Right cardiac atrium (tissue), 5 donors: Measurements from ENCODE around the gene PDK4. TPM values are rescaled to one million over a fixed set of nuclear protein-coding genes. Genes with fewer than 3 reads are reported as not detected.

Source experiments
- ATAC-seq, 2 donors: fragments of 200-7000 bp; cut with Tn5 transposase; one replicate each; pipeline versions ENCODE4 v1.8.0 to v1.9.1; 2020; ENCODE audit warnings: moderate library complexity in 2 of 2, mild to moderate bottlenecking in 1 of 2
- DNase-seq, 3 donors: peaks; one replicate each; pipeline ENCODE4 v3.0.0-alpha.2; 2020
- H3K27ac ChIP-seq: one replicate; pipeline ENCODE4 v1.5.1; 2013; ENCODE audit warnings: mild to moderate bottlenecking, low read length, control low read depth, moderate library complexity
- H3K27me3 ChIP-seq: one replicate; pipeline ENCODE4 v1.6.1; 2013; ENCODE audit not compliant: control insufficient read depth, insufficient read depth
- H3K4me1 ChIP-seq: one replicate; pipeline ENCODE4 v1.6.1; 2013; ENCODE audit warnings: low read length; ENCODE audit not compliant: control insufficient read depth, insufficient read depth
- H3K4me3 ChIP-seq: one replicate; pipeline ENCODE4 v1.5.1; 2013; ENCODE audit warnings: low read length, control low read depth
- H3K9me3 ChIP-seq: one replicate; pipeline ENCODE4 v1.6.1; 2013; ENCODE audit warnings: low read length; ENCODE audit not compliant: control insufficient read depth
- WGBS: extraction: QIAGEN DNeasy Blood & Tissue Kit; methylation state at CpG from one replicate; pipeline ENCODE4 v1.1.7; 2013; 5-methylcytosine and 5-hydroxymethylcytosine counted together
- intact Hi-C, 4 donors: fragments of 100-400 bp; cut with DNase I; formaldehyde crosslinking; loops; one replicate each; pipeline versions ENCODE4 v1.11.0 to v1.14.0; 2022 to 2023
- polyA plus RNA-seq: library from polyadenylated mRNA; stranded (reverse); fragments of 200-250 nt; gene quantifications from one replicate; pipeline ENCODE4 v1.2.3, GENCODE V29; 2013
- total RNA-seq, 4 donors: library from RNA; stranded (reverse); fragmentation: NEBNext Ultra II Directional; extraction: Animal tissue kit (Norgen Biotek cat#: 25700); gene quantifications; one replicate each; pipeline ENCODE4 v1.2.1, GENCODE V29; 2021
- donor health status: healthy with polysubstance abuse.
- donor health status: DM: no; HTN: yes; CAD: no.
- donor health status: DM: no; HTN: no; CAD: no.
- donor health status: DM: no; HTN: yes; CAD: no; lungs with severe emphysema.
- donor health status: DM: yes; HTN: yes; CAD: no.

Gene PDK4
- total and polyA plus RNA-seq, 5 donors = 53.0 to 842 (median 121) TPM

DNA sequence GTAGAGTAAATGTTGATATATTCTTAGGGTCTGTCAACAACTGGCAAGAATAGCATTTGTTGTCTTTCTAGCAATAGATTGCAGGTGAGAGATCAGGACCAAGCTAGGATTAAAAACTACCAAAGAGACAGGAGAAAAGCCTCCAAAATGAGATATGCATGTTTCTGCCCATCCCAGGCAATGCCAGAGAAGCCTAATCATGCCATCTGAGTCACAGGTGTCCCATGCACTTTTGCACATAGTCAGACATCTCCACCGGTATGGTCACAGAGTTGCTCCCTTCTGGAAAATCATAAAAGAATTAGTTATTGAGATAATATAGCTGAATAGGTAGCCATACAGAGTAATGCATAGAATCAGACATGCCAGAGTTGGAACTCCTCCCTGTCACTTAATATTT lies 50.6 kb downstream of the PDK4 start:
- Histone ChIP-seq H3K27me3 (no peaks in the 10 kb centered on the region), H3K27ac (peak overlapping the region; percentile 77), H3K9me3 (no peaks in the 10 kb centered on the region), H3K4me1 (peaks cover 8% of the 10 kb centered on the region), H3K4me3 (peak overlapping the region; percentile 88)
- 85% methylated on average over 1 of the region's 1 CpG for WGBS
- DNase-seq = no peak
- intact Hi-C loops = loop anchor here in 3 of 4 donors (5.0 kb wide), 3 partner anchors 47 to 137 kb away; partner anchors contain the start of gene PDK4 (in 2 of the 3)
- no peak for ATAC-seq

GRCh38 chr7:95545007-95545615 lies 51.2 kb downstream of the PDK4 start:
- 4% methylated on average over 3 of the region's 3 CpGs for WGBS
- ATAC-seq = peak; percentile 82 to 90
- Histone ChIP-seq H3K27ac (no peak overlapping the region), H3K9me3 (no peaks in the 10 kb centered on the region), H3K4me1 (peaks cover 4% of the 10 kb centered on the region), H3K27me3 (no peaks in the 10 kb centered on the region), H3K4me3 (peak overlapping the region; percentile 88)
- intact Hi-C loops = loop anchor here in 3 of 4 donors (5.0 kb wide), 3 partner anchors 47 to 137 kb away; partner anchors contain the start of gene PDK4 (in 2 of the 3)
- no peak for DNase-seq

- Histone ChIP-seq H3K27me3 (no peaks in the 10 kb centered on the region), H3K9me3 (no peaks in the 10 kb centered on the region), H3K4me1 (peaks cover 2% of the 10 kb centered on the region), H3K4me3 (no peak overlapping the region), H3K27ac (no peak overlapping the region)
- DNase-seq (no peak), ATAC-seq (no peak)
- WGBS = 77% methylated on average over 1 of the region's 1 CpG
- intact Hi-C loops = loop anchor here in 1 of 4 donors (5.0 kb wide), 1 partner anchor 143 kb away; no protein-coding TSS in a partner anchor
Measured at GRCh38 chr7:95544171-95544570, 52.1 kb downstream of the PDK4 start.

DNA sequence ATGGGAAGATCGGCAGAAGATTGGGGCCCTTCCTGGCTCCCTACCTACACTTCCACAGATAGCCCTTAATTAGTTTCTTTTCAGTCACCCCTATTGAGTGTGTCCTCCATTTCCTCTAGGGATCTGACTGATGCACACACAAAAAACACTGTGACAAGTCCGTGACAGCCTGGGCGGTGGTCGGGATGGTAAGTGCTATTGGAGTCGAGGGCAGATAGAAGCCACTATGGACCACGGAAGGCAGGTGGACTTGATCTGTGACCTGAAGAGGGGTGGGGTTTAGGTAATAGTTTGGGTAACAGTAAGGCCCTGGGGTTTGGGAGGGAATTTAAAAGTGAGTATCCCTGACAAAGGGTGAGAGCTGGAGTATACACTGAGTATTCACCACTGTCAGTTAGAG lies 53.0 kb downstream of the PDK4 start:
- DNase-seq = peak in 1 of 3 donors; percentile 37
- H3K27ac ChIP-seq = no peak overlapping the region
- no peaks in the 10 kb centered on the region for H3K27me3 ChIP-seq
- intact Hi-C loops = loop anchor here in 1 of 4 donors (5.0 kb wide), 1 partner anchor 144 kb away; no protein-coding TSS in a partner anchor
- 91% methylated on average over 6 of the region's 6 CpGs for WGBS
- H3K4me1 ChIP-seq = peaks cover 2% of the 10 kb centered on the region
- no peak overlapping the region for H3K4me3 ChIP-seq
- ATAC-seq = no peak
- no peaks in the 10 kb centered on the region for H3K9me3 ChIP-seq

- Histone ChIP-seq H3K4me3 (no peak overlapping the region), H3K27ac (no peak overlapping the region), H3K9me3 (no peaks in the 10 kb centered on the region), H3K27me3 (no peaks in the 10 kb centered on the region), H3K4me1 (no peaks in the 10 kb centered on the region)
- DNase-seq (no peak), ATAC-seq (no peak)
- intact Hi-C loops = loop anchor here in 1 of 4 donors (5.0 kb wide), 1 partner anchor 147 kb away; no protein-coding TSS in a partner anchor
- 67% methylated on average over 1 of the region's 1 CpG for WGBS
Measured at GRCh38 chr7:95540366-95540765, 56.0 kb downstream of the PDK4 start.

DNA sequence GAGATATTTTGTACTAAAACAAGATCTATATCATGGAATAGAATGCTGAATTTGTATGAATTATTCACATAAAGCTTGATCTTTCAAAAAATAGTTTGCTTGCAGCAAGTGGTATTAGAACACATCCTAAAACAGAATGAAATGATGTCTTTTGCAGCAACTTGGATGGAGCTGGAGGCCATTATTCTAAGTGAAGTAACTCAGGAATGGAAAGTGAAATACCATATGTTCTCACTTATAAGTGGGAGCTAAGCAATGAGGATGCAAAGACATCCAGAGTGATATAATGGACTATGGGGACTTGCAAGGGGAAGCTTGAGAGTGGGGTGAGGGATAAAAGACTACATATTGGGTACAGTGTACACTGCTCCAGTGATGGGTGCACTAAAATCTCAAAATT lies 56.9 kb downstream of the PDK4 start:
- Histone ChIP-seq H3K4me3 (no peak overlapping the region), H3K4me1 (no peaks in the 10 kb centered on the region), H3K27ac (no peak overlapping the region), H3K9me3 (no peaks in the 10 kb centered on the region), H3K27me3 (no peaks in the 10 kb centered on the region)
- DNase-seq (no peak), ATAC-seq (no peak)
- intact Hi-C loops = no loop called here

GRCh38 chr7:95537468-95537867 lies 58.8 kb downstream of the PDK4 start:
- DNase-seq = no peak
- Histone ChIP-seq H3K4me3 (no peak overlapping the region), H3K4me1 (no peaks in the 10 kb centered on the region), H3K27me3 (no peaks in the 10 kb centered on the region), H3K9me3 (no peaks in the 10 kb centered on the region), H3K27ac (no peak overlapping the region)
- no peak for ATAC-seq
- WGBS = 93% methylated on average over 2 of the region's 2 CpGs
- intact Hi-C loops = no loop called here

DNA sequence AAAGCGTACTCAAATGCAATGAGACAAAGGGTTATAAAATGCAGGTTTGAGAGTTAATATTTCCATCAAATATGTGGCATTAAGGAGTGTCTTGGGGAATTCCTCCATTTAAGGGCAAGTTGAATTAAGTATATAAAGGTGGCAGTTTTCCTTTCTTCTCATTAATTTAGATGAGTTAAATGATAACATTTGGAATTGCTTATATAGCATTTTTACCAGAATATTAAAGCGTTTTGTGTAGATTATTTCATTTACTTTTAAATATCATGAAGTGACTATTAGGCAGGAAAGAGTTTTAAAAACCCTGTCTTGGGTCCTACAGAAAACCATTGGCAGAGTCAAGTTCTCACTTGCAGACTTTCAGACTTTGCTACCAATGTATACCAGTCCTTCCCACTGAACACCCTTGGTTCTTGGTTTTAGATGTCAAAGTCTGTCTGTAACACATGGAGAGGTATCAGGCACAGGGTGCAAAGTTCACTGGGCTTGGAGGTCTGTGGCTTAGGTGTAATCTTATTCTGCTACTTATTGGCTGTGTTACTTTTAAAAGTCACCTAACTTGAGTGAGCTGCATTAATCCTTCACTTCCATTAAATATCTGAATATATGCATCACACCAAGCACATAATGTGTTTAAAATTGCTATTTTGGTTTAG lies 59.5 kb downstream of the PDK4 start:
- H3K4me3 ChIP-seq = no peak overlapping the region
- WGBS = 92% methylated on average over 2 of the region's 2 CpGs
- no peak overlapping the region for H3K27ac ChIP-seq
- DNase-seq (no peak), ATAC-seq (no peak)
- H3K9me3 ChIP-seq = no peaks in the 10 kb centered on the region
- H3K27me3 ChIP-seq = no peaks in the 10 kb centered on the region
- intact Hi-C loops = no loop called here
- H3K4me1 ChIP-seq = no peaks in the 10 kb centered on the region

GRCh38 chr7:95535662-95536061 lies 60.7 kb downstream of the PDK4 start:
- Histone ChIP-seq H3K27ac (no peak overlapping the region), H3K4me1 (no peaks in the 10 kb centered on the region), H3K27me3 (no peaks in the 10 kb centered on the region), H3K9me3 (no peaks in the 10 kb centered on the region), H3K4me3 (no peak overlapping the region)
- intact Hi-C loops = no loop called here
- ATAC-seq (no peak), DNase-seq (no peak)
- 27% methylated on average over 1 of the region's 1 CpG for WGBS

GRCh38 chr7:95534796-95535195 lies 61.5 kb downstream of the PDK4 start:
- no peak overlapping the region for H3K27ac ChIP-seq
- H3K27me3 ChIP-seq = no peaks in the 10 kb centered on the region
- no peaks in the 10 kb centered on the region for H3K9me3 ChIP-seq
- intact Hi-C loops = no loop called here
- DNase-seq (no peak), ATAC-seq (no peak)
- WGBS = 75% methylated on average over 2 of the region's 2 CpGs
- no peaks in the 10 kb centered on the region for H3K4me1 ChIP-seq
- H3K4me3 ChIP-seq = no peak overlapping the region
